Stomach (tissue), 4 donors: Measurements from ENCODE around the gene RAMP1.

Experiments used
- POLR2AphosphoS5 ChIP-seq, 3 donors: sonication (generic); formaldehyde crosslinking; IDR thresholded peaks; one replicate each; pipeline ENCODE4 v1.6.1; 2016; ENCODE audit warnings: antibody characterized with exemption in 3 of 3
- TF ChIP-seq, protein P1 (sequence below), 7 experiments: fragments of 450-650 bp in 4 of 7; fragments of 200-600 bp in 3 of 7; sonication (generic) in 3 of 7; IDR thresholded peaks; one replicate each; pipeline ENCODE4 v1.5.1; 2016 to 2019; ENCODE audit warnings: antibody characterized with exemption in 7 of 7, control low read depth in 2 of 7, mild to moderate bottlenecking in 1 of 7

DNA sequence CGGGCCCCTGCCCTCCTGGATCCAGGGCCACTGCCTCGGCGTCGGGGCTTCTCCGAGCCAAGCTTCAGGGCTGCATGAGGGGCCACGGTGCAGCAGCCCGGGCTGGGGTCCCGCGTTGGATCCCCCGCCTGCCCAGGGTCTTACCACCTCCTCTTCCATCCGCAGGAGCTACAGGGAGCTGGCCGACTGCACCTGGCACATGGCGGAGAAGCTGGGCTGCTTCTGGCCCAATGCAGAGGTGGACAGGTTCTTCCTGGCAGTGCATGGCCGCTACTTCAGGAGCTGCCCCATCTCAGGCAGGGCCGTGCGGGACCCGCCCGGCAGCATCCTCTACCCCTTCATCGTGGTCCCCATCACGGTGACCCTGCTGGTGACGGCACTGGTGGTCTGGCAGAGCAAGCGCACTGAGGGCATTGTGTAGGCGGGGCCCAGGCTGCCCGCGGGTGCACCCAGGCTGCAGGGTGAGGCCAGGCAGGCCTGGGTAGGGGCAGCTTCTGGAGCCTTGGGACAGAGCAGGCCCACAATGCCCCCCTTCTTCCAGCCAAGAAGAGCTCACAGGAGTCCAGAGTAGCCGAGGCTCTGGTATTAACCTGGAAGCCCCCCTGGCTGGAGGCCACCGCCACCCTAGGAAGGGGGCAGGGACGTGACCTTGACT lies 52.1 kb downstream of the RAMP1 start:
- TF ChIP-seq, protein P1, sequence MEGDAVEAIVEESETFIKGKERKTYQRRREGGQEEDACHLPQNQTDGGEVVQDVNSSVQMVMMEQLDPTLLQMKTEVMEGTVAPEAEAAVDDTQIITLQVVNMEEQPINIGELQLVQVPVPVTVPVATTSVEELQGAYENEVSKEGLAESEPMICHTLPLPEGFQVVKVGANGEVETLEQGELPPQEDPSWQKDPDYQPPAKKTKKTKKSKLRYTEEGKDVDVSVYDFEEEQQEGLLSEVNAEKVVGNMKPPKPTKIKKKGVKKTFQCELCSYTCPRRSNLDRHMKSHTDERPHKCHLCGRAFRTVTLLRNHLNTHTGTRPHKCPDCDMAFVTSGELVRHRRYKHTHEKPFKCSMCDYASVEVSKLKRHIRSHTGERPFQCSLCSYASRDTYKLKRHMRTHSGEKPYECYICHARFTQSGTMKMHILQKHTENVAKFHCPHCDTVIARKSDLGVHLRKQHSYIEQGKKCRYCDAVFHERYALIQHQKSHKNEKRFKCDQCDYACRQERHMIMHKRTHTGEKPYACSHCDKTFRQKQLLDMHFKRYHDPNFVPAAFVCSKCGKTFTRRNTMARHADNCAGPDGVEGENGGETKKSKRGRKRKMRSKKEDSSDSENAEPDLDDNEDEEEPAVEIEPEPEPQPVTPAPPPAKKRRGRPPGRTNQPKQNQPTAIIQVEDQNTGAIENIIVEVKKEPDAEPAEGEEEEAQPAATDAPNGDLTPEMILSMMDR (IDR thresholded peaks at IDR 0.05): no peak
- TF ChIP-seq POLR2AphosphoS5 (IDR thresholded peaks at IDR 0.05): no peak
